Activated CD4-positive, CD25-positive, alpha-beta regulatory T cell treated with anti-CD3 and anti-CD28 coated beads, Interleukin-2, amount 50 U/mL, for 16 hours (primary cell): ENCODE data around the gene PDLIM3.
"Not testable (repeated sequence)": the region's sequence is repeated elsewhere in the genome, so short reads cannot be mapped to it uniquely, and the experiment has no call there.

Source experiments
- DNase-seq: peaks from one replicate; pipeline ENCODE4 v3.0.0-alpha.2; 2020; ENCODE audit warnings: low read depth, low spot score

Gene PDLIM3, protein sequence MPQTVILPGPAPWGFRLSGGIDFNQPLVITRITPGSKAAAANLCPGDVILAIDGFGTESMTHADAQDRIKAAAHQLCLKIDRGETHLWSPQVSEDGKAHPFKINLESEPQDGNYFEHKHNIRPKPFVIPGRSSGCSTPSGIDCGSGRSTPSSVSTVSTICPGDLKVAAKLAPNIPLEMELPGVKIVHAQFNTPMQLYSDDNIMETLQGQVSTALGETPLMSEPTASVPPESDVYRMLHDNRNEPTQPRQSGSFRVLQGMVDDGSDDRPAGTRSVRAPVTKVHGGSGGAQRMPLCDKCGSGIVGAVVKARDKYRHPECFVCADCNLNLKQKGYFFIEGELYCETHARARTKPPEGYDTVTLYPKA

DNA sequence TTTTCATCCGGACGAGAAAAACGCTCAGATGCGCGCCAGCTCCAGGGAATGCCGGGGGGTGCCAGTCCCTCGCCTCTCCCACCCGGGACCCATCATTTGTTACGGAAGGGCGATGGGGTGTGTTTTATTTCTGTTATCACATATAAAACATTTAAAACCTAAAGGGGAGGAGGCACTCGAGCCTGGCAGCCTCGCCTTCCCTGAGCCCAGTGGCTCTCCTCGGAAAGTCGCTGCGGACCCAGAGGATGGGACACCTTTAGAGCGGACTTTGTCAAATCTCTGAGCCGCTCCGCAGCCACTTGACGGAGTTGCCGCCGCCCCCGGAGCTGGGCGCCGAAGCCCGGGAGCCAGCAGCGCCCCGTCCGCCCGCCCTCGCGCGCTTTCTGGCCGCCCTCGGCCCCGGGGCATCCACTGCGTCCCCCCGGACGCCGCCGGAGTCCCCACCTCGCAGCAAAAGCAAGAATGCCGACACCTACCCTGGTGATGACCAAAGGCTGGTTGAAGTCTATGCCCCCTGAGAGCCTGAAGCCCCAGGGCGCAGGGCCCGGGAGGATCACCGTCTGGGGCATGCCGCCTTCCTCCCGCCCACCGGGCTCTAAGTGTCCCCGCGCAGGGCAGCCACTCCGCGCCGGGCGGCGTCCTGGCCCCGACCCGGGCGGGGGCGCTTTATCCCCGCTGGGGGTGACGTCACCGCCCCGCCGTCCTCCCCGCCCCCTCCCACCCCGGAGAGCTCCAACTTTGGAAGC is at the start of gene PDLIM3:
Gene PDLIM3, minus strand, starts transcription at position 642 of the 746 bp plus-strand sequence. Its CDS starts 73 bp downstream, at position 569.
- no peak for DNase-seq

DNA sequence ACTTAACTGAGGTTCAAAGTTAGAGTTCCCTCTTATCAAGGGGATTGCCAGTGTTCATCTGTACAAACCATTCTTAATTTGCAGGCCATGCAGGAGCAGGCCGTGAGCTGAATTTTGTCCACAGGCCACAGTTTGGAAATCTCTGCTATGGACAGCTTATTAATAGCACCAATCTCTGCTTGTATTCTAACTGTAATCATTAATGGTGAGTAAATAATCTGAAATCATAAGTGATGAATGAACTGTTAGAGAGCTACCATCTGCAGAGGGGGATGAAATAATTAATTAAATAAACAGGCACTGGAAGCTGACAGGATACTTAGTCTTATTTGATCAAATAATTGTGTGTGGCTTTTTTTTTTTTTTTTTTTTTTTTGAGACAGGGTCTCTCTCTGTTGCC is 48.5 kb upstream of the PDLIM3 start:
- no peak for DNase-seq

DNA sequence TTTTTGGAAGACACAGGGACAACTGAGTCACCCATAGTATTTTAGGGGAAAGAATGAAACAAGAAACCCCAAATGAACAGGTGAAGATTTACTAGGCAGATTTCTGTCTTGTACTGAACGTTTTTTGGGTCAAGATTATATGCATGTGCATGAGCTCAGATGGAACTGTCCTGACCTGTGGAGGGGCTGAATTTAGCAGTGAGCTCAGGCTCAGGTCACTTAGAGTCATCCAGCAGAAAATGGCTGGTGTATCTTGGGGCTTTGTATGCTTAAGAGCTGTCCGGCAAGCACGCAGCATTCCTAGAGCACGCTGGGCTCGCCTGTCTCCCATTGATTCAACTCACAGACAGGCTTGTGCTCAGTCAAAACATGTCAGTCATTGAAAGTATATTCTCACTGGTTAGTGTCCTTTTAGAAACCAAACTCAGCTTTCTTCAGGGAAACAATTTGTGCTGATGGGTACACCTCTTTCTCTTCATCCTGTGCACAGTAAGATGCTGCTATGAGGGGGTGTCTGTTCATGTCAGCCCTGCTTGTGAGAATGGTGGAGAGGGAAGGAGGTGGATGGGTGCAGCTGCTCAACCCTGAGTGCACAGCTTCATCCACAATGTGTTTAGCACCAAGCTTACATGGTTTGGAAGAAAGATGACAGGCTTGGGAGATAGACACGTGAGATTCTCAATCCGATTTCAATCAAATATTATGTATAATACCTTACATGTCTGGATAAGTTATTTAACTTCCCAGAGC is 47.5 kb upstream of the PDLIM3 start:
- no peak for DNase-seq

DNA sequence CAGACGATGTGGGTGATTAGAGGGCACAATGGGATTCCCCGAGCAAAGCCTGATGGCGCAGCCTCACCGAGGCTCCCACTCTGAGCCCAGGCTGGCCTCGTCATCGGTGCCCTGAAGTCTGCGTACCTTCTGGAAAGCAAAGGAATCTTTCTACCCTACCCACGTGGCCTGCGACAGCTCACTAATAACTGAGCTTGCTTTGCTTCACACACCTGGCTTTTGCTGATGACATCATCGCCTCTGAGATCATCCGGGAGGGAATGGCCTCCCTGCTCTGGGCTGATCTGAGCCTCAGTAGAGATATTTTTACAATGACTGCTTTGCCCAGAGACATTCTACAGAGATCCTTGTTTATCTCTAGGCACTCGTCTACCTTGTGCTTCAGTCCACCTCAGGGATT is 45.4 kb upstream of the PDLIM3 start:
- no peak for DNase-seq

DNA sequence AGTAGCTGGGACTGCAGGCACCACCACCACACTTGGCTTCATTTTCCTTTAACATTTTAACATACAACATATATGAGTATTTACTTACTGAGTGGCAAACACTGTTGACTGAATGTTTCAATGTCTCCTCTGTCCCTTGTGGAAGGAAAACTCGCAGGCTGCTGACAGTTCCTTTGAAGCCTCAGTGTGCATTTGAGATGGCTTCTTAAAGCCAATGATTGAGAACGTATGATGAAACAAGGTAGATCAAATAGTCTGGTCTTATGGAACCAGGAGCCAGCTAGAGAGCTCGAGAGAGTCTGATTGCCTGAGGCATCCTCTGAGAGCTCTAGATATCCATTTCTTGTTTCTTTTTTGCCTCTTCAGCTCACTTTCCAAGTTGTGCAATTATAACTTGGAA is 43.0 kb upstream of the PDLIM3 start:
- no peak for DNase-seq

DNA sequence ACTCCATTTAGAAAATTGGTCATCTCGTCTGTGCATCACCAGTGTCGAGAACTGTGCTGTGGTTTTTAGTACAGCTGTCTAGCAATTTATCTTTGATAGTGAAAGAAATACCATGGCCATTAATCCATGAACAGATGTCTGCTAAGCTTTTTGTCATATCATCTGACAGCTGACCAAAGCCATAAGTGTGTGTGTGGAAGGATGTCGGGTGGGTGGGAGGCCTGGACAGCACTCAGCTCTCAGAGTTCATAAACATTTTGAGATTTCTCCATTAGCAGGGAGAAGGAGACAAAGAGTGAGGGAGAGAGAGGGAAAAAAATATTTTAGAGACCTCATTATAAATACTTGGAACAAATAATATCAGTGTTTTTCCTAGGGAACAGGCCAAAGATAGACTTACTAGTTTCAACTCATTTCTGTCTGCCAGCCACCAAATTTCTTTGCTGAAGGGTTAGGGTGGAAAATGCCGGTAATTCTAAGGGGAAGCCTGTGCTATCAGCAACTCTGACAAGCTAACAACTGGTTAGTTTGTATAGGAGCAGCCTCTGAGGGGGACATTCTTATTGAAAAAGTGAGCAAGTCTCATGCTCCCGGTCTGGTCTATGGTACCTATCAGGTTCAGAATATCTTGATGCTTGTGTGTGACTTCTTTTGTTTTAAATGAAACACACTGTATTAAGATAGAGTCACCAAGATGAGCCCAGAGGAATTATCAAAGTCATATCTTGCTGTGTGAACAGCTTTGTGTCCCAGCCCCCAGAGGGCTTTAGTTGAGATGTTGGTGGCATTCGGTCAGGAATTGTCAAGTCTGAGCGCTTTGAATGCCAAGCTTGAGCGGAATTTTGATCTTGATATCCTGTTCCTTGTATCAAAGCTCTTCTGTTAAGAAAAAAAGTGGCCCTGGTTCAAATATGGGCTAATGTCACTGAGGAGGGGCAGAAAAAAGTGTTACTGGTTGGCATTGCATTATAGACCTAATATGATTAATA is 41.9 kb upstream of the PDLIM3 start:
- DNase-seq = no peak

DNA sequence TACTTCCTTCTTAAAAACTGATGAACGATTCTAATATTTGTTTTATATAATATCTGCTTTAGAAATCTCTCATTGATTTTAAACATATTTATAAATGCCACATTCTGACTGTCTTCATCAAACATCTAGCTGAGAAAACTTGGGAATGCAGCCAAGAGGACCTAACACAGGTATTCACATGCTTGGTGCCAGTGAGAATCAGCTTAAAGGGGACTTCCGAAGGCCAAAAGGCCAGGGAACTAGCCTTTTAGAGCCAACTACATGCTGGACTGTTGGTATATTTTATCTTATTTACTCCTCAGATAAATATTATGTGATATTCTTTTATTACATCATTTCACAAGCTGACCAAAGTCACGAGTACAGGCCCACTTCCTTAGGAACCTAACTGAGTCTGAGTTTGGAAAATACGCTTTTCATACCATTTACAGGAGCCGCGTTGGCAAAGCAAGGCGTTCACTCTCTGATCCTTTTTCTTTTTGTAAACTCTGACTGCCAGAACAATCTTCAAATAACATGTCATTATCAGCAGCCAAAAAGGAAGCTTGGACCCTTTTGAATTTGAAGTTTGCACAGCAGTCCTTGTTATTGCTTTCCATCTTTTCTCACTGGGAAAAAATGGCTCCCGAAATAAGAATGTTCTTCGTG is 41.1 kb upstream of the PDLIM3 start:
- no peak for DNase-seq

DNA sequence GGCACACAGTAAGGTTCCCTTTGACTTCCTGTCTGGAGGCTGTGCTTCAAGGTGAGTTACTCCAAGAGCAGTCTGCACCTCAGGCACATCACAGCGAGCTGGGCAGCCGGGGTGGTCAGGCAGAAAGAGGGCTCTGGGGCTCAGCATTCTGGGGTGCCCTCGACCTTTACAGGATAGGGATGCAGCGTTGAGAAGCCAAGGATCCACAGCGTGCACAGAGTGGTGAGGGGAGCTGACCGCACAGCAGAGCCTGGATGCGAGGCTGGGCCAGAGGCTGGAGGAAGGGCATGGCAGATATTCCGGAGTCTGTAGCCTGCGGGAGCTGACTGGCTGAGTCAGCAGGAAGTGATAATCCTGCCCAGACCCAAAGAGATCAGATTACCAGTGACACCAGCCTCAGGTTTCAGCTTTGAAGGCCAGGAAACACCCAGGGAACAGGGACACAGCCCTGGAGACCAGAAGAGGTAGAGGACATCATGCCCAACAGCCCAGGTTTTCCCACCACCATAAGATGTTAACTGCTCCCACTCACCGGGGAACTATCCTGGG is 38.4 kb upstream of the PDLIM3 start:
- no peak for DNase-seq

DNA sequence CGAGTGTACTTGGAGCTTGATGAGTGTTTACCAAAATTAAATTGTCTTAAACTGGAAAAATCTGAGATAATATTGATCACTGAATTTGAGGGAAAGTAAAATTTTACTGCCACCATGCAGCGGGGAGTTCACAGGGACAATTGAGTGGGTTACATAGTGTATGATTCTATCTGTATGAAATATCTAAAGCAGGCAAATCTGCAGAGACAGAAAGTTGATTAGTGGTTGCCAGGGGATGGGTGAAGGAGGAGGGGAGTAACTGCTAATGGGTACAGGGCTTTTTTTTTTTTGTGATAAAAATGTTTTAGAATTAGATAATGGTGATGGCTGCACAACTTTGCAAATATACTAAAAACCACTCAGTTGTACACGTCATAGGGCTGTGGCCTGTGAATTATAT is 35.4 kb upstream of the PDLIM3 start:
- no peak for DNase-seq

DNA sequence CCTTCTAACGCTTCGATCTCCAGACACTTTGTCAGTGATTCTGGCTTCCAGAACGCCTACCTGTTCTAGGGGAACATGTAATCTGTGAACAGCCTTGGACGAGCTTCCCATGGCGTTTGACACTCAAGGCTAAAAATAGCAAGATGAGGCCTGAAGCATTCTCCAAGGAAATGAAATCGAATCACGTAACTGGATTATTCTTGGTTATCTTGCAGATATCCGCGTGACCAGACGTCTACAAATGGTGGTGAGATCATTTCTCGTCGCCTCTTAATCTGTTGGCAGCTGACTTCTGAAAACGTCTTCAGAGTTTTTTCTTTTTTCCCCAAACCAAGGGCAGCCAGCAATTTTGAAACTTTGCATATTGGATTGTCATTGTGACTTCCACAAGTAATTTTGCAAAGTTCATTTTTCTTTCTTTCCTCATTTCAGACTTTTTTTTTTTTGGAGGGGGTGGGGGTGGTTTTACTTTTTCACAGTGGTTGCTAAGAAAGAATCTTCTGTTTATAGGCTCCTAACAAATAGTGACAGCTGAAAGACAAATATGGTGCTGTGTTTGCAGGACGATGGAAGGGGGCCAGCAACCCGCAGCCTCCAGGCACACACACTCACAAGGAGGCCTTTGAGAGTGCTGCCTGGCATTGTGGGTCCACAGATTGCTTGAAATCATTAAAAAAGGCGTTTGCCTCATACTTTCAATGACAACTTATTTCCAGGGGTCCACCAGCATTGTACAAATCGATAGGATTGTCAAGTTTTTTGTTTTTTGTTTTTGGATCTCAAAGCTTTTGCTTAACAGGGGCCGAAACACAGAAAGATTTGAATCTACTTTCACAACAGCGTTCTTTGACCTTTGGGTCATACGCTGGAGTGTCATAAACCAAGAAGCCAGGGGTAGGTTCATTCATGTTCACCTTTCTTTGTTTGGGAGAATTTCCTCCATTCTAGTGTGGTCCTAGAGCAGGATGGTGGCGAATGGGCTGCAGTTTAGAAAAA is 32.4 kb upstream of the PDLIM3 start:
- DNase-seq = no peak

DNA sequence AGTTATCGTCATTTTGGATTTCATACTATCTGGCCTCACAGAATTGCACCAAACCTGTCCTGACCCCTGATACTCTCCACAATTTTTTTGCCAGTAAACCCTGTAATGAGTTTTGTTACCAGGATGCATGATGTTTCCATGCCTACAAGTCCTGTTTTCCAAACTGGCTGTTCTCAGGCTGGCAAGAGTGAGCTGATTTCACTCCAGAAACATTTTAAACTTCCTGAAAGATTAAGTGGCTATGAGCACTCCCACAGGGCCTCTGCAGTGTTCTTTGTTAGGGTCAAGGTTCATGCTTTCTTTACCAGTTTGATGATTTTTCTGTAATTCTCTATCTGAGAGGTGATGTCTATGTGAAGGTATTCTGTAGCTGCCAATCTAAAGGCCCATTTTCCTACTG is 31.7 kb upstream of the PDLIM3 start:
- no peak for DNase-seq

DNA sequence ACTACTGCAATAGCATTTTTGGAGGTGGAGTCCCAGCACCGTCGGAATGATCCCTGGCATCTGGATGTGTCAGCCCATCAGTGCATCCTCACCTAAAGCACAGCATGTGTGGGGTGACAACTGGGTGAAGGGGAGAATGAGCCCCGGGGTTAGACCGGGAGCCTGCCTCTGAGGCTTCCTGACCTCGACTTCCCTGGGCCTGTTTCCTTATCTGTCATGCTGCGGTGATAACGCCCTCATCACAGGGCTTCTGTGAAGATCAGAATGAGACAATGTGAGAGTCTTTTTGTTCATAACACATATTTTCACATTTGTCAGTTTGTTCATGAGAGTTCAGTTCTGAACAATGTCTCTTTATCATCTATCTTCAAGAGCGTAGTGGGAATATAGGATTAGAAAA is 31.1 kb upstream of the PDLIM3 start:
- DNase-seq = no peak

DNA sequence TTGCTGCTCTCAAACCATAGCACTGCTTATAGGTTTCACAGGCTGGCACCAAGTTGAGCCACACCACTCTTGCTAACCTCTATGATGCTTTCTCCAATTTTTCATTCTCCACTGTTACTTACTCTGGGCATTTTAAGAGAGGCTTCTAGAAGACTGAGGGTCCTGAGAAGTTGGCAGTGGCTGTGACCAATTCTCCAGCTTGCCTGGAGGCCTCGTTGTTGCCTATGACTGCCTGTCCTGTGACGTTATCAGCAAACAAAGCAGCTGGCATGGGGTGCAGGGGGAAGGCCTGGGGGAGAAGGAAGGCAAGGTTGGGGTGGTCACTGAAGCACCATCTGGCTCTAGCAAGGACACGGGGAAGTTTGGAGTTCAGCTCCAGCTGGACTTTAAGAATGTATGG is 30.4 kb upstream of the PDLIM3 start:
- DNase-seq = no peak

DNA sequence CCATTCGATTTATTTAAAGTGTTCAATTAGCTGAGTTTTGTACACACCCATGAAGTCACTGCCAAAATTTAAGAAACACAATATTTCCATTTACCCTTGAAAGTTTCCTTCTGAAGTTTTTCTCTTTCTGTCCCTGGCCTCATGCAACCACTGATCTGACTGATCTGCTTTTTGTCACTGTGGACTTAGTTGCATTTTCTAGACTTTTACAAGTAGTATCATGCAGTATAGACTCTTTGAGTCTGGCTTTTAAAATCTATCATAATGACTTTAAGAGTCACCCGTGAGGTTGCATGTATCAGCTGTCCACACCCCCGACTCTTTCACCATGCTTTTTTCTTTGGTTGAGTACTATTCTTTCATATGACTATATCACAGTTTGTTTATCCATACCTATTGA is 29.0 kb upstream of the PDLIM3 start:
- no peak for DNase-seq

DNA sequence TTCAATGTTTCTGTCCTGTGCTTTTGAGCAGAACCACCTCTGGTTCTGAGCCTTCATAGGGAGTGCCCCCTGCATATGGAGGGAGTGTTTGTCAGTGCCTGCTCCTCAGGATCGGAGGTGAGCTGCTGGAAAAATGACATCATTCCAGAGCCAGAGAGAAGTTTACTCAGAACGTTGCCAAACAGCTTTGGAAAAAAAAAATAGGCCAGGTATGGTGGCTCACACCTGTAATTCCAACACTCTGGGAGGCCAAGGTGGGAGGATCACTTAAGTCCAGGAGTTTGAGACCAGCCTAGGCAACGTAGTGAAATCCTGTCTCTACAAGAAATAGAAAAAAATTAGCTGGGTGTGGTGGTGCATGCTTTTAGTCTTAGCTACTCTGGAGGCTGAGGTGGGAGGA is 27.2 kb upstream of the PDLIM3 start:
- DNase-seq = no peak

DNA sequence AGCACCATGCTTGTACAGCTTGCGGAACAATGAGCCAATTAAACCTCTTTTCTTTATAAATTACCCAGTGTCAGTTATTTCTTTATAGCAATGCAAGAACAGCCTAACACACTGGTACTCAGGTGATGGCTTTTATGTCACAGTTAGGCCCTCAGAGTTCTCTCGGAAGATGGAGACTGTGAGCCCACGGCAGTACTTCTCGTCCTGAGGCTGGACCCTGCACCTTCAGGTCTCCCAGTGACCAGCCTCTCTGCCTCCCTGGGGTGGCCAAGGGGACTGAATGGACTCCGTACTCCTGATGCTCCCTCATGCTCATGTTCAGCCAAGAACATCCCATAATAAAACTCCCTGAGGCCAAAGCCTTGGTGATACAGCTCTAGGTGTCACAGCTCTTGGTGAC is 25.0 kb upstream of the PDLIM3 start:
- no peak for DNase-seq

DNA sequence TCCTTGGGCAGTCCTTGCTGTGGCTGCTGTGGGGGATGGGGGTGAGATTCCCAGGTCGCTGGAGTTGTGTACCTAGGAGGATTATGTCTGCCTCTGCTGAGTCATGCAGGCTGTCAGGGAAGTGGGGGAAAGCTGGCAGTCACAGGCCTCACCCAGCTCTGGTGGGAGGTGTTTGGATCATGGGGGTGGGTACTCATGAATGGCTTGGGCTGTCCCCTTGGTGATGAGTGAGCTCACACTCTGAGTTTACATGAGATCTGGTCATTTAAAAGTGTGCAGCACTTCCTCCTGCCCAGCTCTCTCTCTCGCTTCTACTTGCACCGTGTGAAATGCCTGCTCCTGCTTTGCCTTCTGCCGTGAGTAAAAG is 24.6 kb upstream of the PDLIM3 start:
- DNase-seq = no peak

DNA sequence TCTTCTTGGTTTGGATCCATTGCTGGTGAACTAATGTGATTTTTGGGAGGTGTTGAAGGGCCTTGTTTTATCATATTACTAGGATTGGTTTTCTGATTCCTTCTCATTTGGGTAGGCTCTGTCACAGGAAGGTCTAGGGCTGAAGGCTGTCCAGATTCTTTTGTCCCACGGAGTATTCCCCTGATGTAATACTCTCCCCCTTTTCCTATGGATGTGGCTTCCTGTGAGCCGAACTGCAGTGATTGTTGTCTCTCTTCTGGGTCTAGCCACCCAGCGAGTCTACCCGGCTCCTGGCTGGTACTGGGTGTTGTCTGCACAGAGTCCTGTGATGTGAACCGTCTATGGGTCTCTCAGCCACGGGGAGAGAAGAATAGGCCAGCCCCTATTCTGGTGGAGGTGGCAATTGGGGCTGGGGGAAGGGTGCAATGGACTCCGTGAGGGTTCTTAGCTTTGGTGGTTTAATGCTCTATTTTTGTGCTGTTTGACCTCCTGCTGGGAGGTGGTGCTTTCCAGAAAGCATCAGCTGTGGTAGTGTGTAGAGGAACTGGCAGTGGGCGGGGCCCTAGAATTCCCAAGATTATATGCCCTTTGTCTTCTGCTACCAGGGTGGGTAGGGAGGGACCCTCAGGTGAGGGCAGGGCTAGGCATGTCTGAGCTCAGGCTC is 24.1 kb upstream of the PDLIM3 start:
- not testable (repeated sequence) for DNase-seq
